ENCODE results near the gene ITK.

DNA sequence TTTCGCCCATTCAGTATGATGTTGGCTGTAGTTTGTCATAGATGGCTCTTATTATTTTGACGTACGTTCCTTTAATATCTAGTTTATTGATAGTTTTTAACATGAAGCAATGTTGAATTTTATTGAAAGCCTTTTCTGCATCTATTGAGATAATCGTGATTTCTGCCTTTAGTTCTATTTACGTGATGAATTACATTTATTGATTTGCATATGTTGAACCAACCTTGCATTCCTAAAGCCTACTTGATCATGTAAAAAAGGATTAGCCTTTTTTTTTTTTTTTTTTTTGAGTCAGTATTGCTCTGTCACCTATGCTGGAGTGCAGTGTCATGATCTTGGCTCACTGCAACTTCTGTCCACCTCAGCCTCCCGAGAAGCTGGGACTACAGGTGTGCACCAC, 25.1 kb downstream of the ITK start:
- TF ChIP-seq, protein P1, sequence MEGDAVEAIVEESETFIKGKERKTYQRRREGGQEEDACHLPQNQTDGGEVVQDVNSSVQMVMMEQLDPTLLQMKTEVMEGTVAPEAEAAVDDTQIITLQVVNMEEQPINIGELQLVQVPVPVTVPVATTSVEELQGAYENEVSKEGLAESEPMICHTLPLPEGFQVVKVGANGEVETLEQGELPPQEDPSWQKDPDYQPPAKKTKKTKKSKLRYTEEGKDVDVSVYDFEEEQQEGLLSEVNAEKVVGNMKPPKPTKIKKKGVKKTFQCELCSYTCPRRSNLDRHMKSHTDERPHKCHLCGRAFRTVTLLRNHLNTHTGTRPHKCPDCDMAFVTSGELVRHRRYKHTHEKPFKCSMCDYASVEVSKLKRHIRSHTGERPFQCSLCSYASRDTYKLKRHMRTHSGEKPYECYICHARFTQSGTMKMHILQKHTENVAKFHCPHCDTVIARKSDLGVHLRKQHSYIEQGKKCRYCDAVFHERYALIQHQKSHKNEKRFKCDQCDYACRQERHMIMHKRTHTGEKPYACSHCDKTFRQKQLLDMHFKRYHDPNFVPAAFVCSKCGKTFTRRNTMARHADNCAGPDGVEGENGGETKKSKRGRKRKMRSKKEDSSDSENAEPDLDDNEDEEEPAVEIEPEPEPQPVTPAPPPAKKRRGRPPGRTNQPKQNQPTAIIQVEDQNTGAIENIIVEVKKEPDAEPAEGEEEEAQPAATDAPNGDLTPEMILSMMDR (IDR thresholded peaks at IDR 0.05): no peak
- no peak for TF ChIP-seq POLR2A (IDR thresholded peaks at IDR 0.05)
- no peak for TF ChIP-seq POLR2AphosphoS5 (IDR thresholded peaks at IDR 0.05)
- no peak for TF ChIP-seq EP300 (IDR thresholded peaks at IDR 0.05; ENCODE audit: low read depth)

Measured in transverse colon (tissue), 4 donors.